RKO (cell line): ENCODE data around the gene OSBPL3.
A peak's percentile ranks its signal among the peaks of the same experiment; 100 is the strongest.

Source experiments
- DNase-seq: peaks from one replicate; pipeline ENCODE4 v3.0.0-alpha.2; 2016; ENCODE audit warnings: low spot score

Gene OSBPL3

GRCh38 chr7:24894429-24895221, 85.4 kb downstream of the OSBPL3 start:
- DNase-seq, result no peak

- DNase-seq, result no peak
Measured at GRCh38 chr7:24891311-24891735, 88.7 kb downstream of the OSBPL3 start.

GRCh38 chr7:24889611-24890010, 90.4 kb downstream of the OSBPL3 start:
- no peak for DNase-seq

GRCh38 chr7:24888653-24889052, 91.3 kb downstream of the OSBPL3 start:
- no peak for DNase-seq

- DNase-seq, result no peak
Measured at GRCh38 chr7:24885716-24886115, 94.3 kb downstream of the OSBPL3 start.

- no peak for DNase-seq
Measured at GRCh38 chr7:24885305-24885704, 94.7 kb downstream of the OSBPL3 start.

- DNase-seq, result no peak
Measured at GRCh38 chr7:24884401-24884800, 95.6 kb downstream of the OSBPL3 start.

GRCh38 chr7:24883622-24884013, 96.4 kb downstream of the OSBPL3 start:
- DNase-seq, result no peak

- peak; percentile 19 for DNase-seq
Measured at GRCh38 chr7:24882989-24883621, 96.9 kb downstream of the OSBPL3 start.

- no peak for DNase-seq
Measured at GRCh38 chr7:24881623-24882022, 98.4 kb downstream of the OSBPL3 start.

- no peak for DNase-seq
Measured at GRCh38 chr7:24880886-24881285, 99.1 kb downstream of the OSBPL3 start.

- DNase-seq, result no peak
Measured at GRCh38 chr7:24879291-24879690, 100.7 kb downstream of the OSBPL3 start.

GRCh38 chr7:24877790-24878311, 102.1 kb downstream of the OSBPL3 start:
- no peak for DNase-seq

GRCh38 chr7:24874791-24875190, 105.2 kb downstream of the OSBPL3 start:
- DNase-seq, result no peak

GRCh38 chr7:24873944-24874343, 106.0 kb downstream of the OSBPL3 start:
- no peak for DNase-seq

GRCh38 chr7:24871770-24872169, 108.2 kb downstream of the OSBPL3 start:
- no peak for DNase-seq

GRCh38 chr7:24870766-24871165, 109.2 kb downstream of the OSBPL3 start:
- DNase-seq, result no peak

GRCh38 chr7:24869572-24869971, 110.4 kb downstream of the OSBPL3 start:
- no peak for DNase-seq

- DNase-seq, result no peak
Measured at GRCh38 chr7:24868741-24869140, 111.2 kb downstream of the OSBPL3 start.

GRCh38 chr7:24866004-24866615, 113.9 kb downstream of the OSBPL3 start:
- no peak for DNase-seq

- DNase-seq, result no peak
Measured at GRCh38 chr7:24864214-24864817, 115.7 kb downstream of the OSBPL3 start.

GRCh38 chr7:24863626-24864025, 116.4 kb downstream of the OSBPL3 start:
- DNase-seq, result no peak

- DNase-seq, result no peak
Measured at GRCh38 chr7:24862461-24862860, 117.5 kb downstream of the OSBPL3 start.
